Naive thymus-derived CD8-positive, alpha-beta T cell (primary cell): Measurements from ENCODE around the gene MVB12B. TPM values are rescaled to one million over a fixed set of nuclear protein-coding genes. Genes with fewer than 3 reads are reported as not detected.
A peak's percentile ranks its signal among the peaks of the same experiment; 100 is the strongest.

Experiments used
- ATAC-seq, 2 donors: fragments of 150-1000 bp; cut with Tn5 transposase in 1 of 2; sonication (Bioruptor Pico), chemical (Tn5 transposase) in 1 of 2; 1 replicate in 1 of 2; 2 replicates in 1 of 2; pipeline ENCODE4 v1.10.0; 2021; ENCODE audit warnings: mild to moderate bottlenecking in 2 of 2, moderate library complexity in 2 of 2
- POLR2A ChIA-PET: fragments of 350-600 bp; sonication (Branson Sonifier 250); formaldehyde crosslinking; loops from one replicate; lab custom pipeline; 2021; ENCODE audit warnings: antibody characterized with exemption; lab: Charles Lee
- DNase-seq, 10 donors: peaks; one replicate each; pipeline versions ENCODE4 v3.0.0 to v3.0.0-alpha.2; 2020 to 2022
- H3K27ac Mint-ChIP-seq, 10 donors: one replicate each; pipeline ENCODE4 v1.8.0; 2020 to 2022; ENCODE audit warnings: mild to moderate bottlenecking in 10 of 10, mixed read lengths in 10 of 10, moderate library complexity in 4 of 10, inconsistent platforms in 1 of 10
- H3K27me3 Mint-ChIP-seq, 5 donors: one replicate each; pipeline ENCODE4 v1.8.0; 2021 to 2022; ENCODE audit warnings: mixed read lengths in 5 of 5
- H3K36me3 Mint-ChIP-seq, 3 donors: one replicate each; pipeline ENCODE4 v1.8.0; 2020 to 2022; ENCODE audit warnings: mixed read lengths in 3 of 3, mild to moderate bottlenecking in 2 of 3, inconsistent platforms in 1 of 3
- H3K4me1 Mint-ChIP-seq, 4 donors: one replicate each; pipeline ENCODE4 v1.8.0; 2021 to 2022; ENCODE audit warnings: mixed read lengths in 4 of 4
- H3K4me3 Mint-ChIP-seq, 10 donors: one replicate each; pipeline ENCODE4 v1.8.0; 2020 to 2022; ENCODE audit warnings: mild to moderate bottlenecking in 10 of 10, mixed read lengths in 10 of 10, moderate library complexity in 6 of 10, inconsistent platforms in 1 of 10
- H3K9me3 Mint-ChIP-seq, 9 donors: one replicate each; pipeline ENCODE4 v1.8.0; 2020 to 2022; ENCODE audit warnings: mixed read lengths in 9 of 9, mild to moderate bottlenecking in 3 of 9, inconsistent platforms in 1 of 9, moderate library complexity in 1 of 9
- polyA plus RNA-seq, 3 donors: library from polyadenylated mRNA; unstranded; fragments of 300-500 nt; fragmentation: Illumina TruSeq; gene quantifications; one replicate each; pipeline ENCODE4 v1.2.3, GENCODE V29; 2021
- total RNA-seq, 8 experiments: library from RNA in 2 of 8; stranded (reverse) in 2 of 8; gene quantifications; one replicate each; pipeline ENCODE4 v1.2.3 and lab custom pipeline; 2021 to 2026

The MVB12B gene
- total and polyA plus RNA-seq, 5 experiments from 2014 or later: 7.2 to 28.6 (median 12.5) TPM

DNA sequence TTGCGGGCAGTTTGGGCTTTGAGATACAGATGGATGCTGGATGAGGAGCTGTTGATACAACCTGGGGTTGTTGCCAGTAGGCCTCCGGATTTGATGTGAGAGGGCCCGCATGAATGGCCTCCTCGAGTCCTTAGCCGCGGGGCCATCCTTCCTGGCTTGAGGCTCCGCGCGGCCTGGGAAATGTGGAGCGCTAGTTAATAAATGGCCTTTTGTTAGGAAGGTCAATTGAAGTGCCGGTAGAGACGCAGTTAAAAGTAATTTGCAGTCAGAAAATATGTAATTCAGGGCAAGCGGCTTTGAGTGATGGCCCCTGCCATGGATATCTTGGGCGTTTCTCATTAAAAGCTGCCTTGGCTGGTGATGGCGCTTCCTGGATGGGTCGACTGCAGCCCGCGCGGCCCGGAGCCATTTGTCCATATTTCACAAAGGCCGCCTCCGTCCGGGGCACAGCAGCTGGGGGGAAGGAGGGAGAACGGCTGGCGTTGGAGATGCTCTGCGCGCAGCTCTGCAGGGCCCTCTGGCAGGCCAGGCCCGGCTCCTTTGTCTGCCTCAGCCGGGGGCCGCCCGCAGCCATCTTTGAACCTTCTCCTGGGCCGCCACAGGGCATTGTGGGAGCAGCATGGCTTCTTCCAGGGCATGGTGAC is 11.2 kb downstream of the MVB12B start:
- H3K9me3 Mint-ChIP-seq: no peaks in the 10 kb centered on the region
- H3K4me1 Mint-ChIP-seq: peaks cover 15 to 51% (median 30%) of the 10 kb centered on the region in 4 donors
- H3K27me3 Mint-ChIP-seq: no peaks in the 10 kb centered on the region
- no peak for DNase-seq
- POLR2A ChIA-PET: no interaction called here
- no peak for ATAC-seq
- H3K4me3 Mint-ChIP-seq: peak overlapping the region in 1 of 10 donors; percentile 16
- H3K27ac Mint-ChIP-seq: peak overlapping the region in 4 of 10 donors; percentile 48 to 76 (median 60)
- peaks cover 0 to 43% (median 12%) of the 10 kb centered on the region in 3 donors for H3K36me3 Mint-ChIP-seq

DNA sequence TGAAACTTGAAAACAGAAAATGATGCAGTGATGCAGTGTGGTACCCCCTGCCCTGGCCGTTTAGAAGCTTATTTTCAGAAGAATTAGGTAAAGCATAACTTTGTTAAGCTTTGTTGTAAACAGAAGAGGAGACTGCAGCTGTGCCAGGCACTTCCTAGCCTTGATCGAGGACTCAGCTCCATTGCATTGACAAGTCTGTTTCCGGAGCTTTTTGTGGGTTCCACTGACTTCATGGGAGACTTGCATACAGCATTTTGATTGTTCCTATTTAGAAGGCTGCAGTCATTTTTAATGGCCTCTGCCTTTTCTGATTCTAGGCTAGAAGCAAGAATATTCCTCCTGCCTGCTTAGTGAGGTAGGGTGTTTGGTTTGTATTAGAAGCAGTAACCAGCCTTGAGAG is 12.3 kb downstream of the MVB12B start:
- peak in 1 of 2 donors; percentile 42 for ATAC-seq
- peaks cover 12 to 46% (median 27%) of the 10 kb centered on the region in 4 donors for H3K4me1 Mint-ChIP-seq
- H3K27ac Mint-ChIP-seq: peak overlapping the region in 2 of 10 donors; percentile 40 to 55
- POLR2A ChIA-PET: interaction anchor here (1.5 kb wide), 1 partner anchor 12 kb away, joined by 4 read pairs; the partner anchor contains the start of gene MVB12B
- H3K4me3 Mint-ChIP-seq: peak overlapping the region in 1 of 10 donors; percentile 26
- H3K9me3 Mint-ChIP-seq: no peaks in the 10 kb centered on the region
- H3K36me3 Mint-ChIP-seq: peaks cover 0 to 52% (median 14%) of the 10 kb centered on the region in 3 donors
- H3K27me3 Mint-ChIP-seq: no peaks in the 10 kb centered on the region
- DNase-seq: no peak

DNA sequence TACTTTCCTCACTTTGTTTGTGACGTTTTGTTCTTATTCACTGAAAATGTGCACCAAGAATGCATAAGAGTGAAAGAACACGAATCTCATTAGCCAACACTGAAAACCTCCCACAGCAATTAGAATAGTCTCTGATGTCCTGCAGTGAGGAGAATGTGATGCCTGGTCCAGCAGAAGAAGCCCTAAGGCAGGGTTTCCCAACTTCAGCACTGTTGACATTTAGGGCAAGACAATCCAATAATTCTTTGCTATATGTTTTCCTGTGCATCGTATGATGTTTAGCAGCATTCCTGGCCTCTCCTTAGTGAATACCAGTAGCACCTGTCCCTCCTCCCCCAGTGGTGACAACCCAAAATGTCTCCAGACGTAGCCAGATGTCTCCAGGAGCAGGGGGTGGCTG is 14.8 kb downstream of the MVB12B start:
- Mint-ChIP-seq H3K36me3 (peaks cover 5 to 67% (median 30%) of the 10 kb centered on the region in 3 donors), H3K9me3 (no peaks in the 10 kb centered on the region), H3K27ac (no peak overlapping the region), H3K4me1 (peaks cover 11 to 44% (median 29%) of the 10 kb centered on the region in 4 donors), H3K4me3 (no peak overlapping the region), H3K27me3 (no peaks in the 10 kb centered on the region)
- POLR2A ChIA-PET: interaction anchor here (1.4 kb wide), 1 partner anchor 14 kb away, joined by 5 read pairs; no protein-coding TSS in a partner anchor
- ATAC-seq (no peak), DNase-seq (no peak)

DNA sequence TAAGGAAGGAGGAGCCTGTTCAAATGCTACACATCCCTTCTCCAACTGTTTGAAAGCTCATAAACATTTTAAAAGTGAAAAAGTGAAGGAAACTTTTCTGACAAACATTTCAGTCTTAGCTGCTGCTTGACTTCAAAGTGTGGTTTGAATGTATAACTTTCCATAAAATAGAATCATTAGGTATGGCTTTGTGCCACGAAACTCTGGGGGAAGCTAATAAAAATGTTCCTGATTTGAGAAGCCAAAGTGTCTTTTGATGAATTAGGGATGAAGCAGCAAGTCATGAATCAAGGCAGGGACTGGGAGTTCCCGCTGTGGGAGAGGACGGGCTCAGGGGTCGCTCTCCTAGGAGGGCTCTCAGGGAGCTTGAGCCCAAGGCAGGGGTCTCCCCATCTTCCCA is 15.3 kb downstream of the MVB12B start:
- no peak for ATAC-seq
- H3K4me1 Mint-ChIP-seq: peaks cover 14 to 45% (median 33%) of the 10 kb centered on the region in 4 donors
- POLR2A ChIA-PET: interaction anchor here (0.5 to 1.4 kb wide), 2 partner anchors 14 to 16 kb away, joined by 4 to 5 read pairs; no protein-coding TSS in a partner anchor
- peaks cover 5 to 68% (median 31%) of the 10 kb centered on the region in 3 donors for H3K36me3 Mint-ChIP-seq
- no peaks in the 10 kb centered on the region for H3K27me3 Mint-ChIP-seq
- H3K4me3 Mint-ChIP-seq: no peak overlapping the region
- peak overlapping the region in 2 of 10 donors; percentile 7 to 22 for H3K27ac Mint-ChIP-seq
- DNase-seq: no peak
- no peaks in the 10 kb centered on the region for H3K9me3 Mint-ChIP-seq

DNA sequence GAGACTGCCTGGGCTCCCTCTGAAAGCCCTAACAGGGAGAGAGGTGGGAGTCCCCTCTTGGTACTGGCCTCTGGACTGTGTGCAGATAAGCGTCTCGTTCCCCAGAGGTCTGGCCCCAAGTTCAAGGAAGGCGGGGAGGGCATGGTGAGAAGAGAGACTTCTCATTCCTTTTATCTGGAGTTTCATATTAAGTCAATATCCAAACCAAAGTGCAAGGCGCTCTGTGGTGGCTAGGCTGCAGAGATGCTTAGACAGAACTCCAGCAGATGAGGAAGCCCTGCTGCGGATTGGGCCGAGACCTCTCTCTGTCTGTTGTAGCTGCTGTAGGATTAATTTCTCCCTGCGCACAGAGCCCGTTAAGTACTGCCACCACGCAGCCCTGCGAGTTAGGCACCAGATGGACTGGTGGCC is 16.0 kb downstream of the MVB12B start:
- Mint-ChIP-seq H3K4me1 (peaks cover 21 to 38% (median 31%) of the 10 kb centered on the region in 4 donors), H3K27ac (peak overlapping the region in 1 of 10 donors; percentile 7), H3K36me3 (peaks cover 5 to 68% (median 31%) of the 10 kb centered on the region in 3 donors), H3K4me3 (no peak overlapping the region), H3K27me3 (no peaks in the 10 kb centered on the region), H3K9me3 (no peaks in the 10 kb centered on the region)
- POLR2A ChIA-PET: interaction anchor here (1.4 kb wide), 1 partner anchor 15 kb away, joined by 5 read pairs; no protein-coding TSS in a partner anchor
- DNase-seq: no peak
- ATAC-seq: no peak

DNA sequence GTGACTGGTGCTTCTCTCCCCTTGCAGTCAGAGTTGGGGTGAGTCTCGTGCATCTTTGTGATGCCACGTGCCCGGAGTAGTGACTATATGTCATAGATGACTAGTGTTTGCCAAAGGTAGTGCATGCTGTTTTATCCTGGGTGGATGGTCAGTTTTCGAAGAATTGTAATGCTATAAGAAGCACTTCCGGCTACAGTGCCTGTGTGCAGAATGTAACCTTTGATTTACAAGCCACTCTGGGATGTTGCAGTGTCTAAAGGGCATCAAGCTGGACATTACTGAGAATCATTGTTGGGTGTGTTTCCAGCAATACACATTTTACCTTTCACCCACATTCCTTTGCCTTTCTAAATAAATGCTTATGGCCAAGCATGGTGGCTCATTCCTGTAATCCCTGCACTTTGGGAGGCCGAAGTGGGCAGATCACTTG is 16.7 kb downstream of the MVB12B start:
- Mint-ChIP-seq H3K36me3 (peaks cover 5 to 68% (median 31%) of the 10 kb centered on the region in 3 donors), H3K9me3 (no peaks in the 10 kb centered on the region), H3K4me1 (peaks cover 27 to 36% (median 31%) of the 10 kb centered on the region in 4 donors), H3K4me3 (no peak overlapping the region), H3K27me3 (no peaks in the 10 kb centered on the region), H3K27ac (no peak overlapping the region)
- no peak for DNase-seq
- POLR2A ChIA-PET: no interaction called here
- ATAC-seq: no peak

DNA sequence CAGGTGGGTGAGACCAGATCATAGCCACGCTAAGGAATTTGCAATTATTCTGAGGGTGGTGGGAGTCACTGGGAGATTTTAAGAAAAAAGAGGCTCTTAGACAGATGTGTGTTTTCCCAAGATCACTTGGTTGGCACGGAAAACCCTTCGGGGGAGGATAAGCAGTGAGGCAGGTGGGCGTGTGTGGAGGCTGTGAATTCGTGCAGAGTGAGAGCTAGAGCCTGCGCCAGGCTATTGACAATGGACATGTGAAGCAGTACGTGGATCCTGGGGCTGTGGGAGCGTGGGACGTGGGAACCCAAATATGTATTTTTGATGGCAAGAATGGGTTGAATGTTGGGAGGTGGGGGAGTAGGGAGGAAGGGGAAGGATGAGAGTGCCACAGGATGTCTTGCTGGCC is 19.4 kb downstream of the MVB12B start:
- Mint-ChIP-seq H3K27ac (peak overlapping the region in 3 of 10 donors; percentile 16 to 86 (median 64)), H3K36me3 (peaks cover 17 to 71% (median 47%) of the 10 kb centered on the region in 3 donors), H3K4me1 (peaks cover 26 to 30% (median 27%) of the 10 kb centered on the region in 4 donors), H3K27me3 (no peaks in the 10 kb centered on the region), H3K9me3 (peaks cover 0 to 12% (median 3%) of the 10 kb centered on the region in 9 donors), H3K4me3 (no peak overlapping the region)
- POLR2A ChIA-PET: no interaction called here
- ATAC-seq (no peak), DNase-seq (no peak)

DNA sequence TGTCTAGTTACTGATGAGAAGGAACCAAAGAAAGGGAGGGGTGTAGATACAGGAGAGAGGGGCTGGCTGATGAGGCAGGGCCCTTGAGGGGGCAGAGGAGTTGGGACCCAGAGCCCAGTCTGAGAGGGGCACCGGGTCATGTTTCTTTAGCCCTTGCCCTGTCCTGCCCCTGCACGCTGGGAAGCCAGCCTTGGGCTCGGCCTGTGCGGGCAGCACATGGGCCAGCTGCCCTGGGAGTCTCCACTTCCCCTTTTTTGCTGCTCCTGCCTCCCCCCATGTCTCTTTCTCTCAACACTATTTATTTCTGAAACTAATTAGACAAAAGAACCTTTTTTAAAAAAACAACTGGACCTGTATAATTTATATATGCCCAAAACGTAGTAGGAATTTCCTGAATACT is 20.5 kb downstream of the MVB12B start:
- H3K27me3 Mint-ChIP-seq: no peaks in the 10 kb centered on the region
- no peak for ATAC-seq
- no peak overlapping the region for H3K4me3 Mint-ChIP-seq
- POLR2A ChIA-PET: no interaction called here
- DNase-seq: no peak
- peaks cover 28 to 31% (median 29%) of the 10 kb centered on the region in 4 donors for H3K4me1 Mint-ChIP-seq
- peaks cover 21 to 63% (median 43%) of the 10 kb centered on the region in 3 donors for H3K36me3 Mint-ChIP-seq
- H3K9me3 Mint-ChIP-seq: peaks cover 0 to 15% (median 6%) of the 10 kb centered on the region in 9 donors
- H3K27ac Mint-ChIP-seq: peak overlapping the region in 3 of 10 donors; percentile 31 to 77 (median 64)

DNA sequence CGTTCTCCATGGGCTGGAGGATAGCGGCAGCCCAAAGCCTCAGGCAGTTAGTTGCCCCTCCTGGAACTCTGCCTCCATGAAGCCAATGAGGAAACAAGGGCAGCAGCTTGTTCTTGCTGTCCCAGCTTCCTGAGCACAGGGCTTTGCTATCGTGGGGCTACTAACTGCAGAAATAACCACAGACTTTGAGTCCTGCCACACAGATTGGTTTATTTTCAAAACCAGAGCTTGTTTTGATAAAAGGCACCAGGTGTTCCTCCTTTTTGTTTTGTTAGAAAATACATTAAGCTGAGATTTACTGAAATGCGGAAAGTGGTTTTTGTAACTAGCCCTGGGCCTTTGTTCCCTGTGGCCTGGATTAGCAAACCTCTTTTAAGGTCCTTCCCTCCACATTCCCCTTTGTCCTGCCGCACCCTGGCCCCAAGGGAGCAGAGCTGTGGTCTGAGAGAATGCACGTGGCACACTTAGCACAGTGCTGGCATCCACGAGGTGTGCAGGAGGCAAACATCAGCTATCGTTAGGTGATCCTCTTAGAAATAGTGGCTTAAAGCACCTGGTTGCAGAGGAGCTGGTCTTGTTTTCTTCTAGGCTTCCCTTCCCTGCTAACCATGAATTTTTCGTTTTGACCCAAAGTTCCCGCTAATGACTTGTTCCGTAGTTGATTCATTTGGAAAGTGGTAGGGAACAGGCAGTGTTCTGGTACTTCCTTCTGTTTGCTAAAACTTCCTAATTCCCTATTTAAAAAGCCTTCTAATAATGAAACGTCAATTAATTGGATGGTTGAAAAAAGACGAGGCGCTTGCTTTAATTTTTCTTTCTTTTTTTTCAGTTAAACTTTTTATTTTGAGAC is 21.5 kb downstream of the MVB12B start:
- H3K27me3 Mint-ChIP-seq: no peaks in the 10 kb centered on the region
- POLR2A ChIA-PET: no interaction called here

DNA sequence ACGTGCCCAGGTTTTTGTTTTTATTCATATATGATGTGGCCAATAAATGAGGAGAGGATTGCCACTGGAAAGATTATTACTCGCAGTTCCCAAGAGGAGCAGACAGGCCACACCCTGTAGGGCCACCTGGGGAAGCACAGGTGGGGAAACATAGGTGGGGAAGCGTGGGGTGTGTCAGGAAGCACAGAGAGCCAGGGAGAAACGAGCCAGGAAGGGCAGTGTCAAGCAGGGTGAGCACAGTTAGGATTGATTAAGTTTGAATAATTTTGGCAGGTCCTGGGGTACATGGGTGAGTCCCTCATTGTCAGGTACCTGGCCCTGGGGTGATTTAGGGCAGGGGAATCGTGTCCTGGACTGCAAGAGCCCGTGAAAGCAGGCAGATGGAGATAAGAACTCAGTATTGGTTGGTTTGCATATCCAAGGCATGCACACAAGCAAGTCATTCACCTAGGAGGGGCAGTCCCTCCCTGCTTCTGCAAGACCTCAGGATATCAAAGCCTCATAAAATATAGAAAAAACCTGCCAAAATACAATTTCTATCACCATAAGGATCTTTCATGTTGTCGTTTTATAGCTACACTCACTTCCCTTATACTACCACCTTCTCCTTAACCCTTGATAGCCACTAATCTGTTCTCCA is 22.4 kb downstream of the MVB12B start:
- POLR2A ChIA-PET: no interaction called here
- H3K27me3 Mint-ChIP-seq: no peaks in the 10 kb centered on the region
- H3K4me1 Mint-ChIP-seq: peaks cover 34 to 50% (median 40%) of the 10 kb centered on the region in 4 donors
- DNase-seq (no peak), ATAC-seq (no peak)
- peak overlapping the region in 3 of 10 donors; percentile 9 to 58 (median 47) for H3K27ac Mint-ChIP-seq
- peaks cover 21 to 48% (median 40%) of the 10 kb centered on the region in 3 donors for H3K36me3 Mint-ChIP-seq
- H3K4me3 Mint-ChIP-seq: no peak overlapping the region
- peaks cover 0 to 15% (median 6%) of the 10 kb centered on the region in 9 donors for H3K9me3 Mint-ChIP-seq

More for the DNA sequence above, 21.5 kb downstream of the MVB12B start:
- ATAC-seq: no peak
- peak overlapping the region in 5 of 10 donors; percentile 9 to 82 (median 47) for H3K27ac Mint-ChIP-seq
- H3K4me3 Mint-ChIP-seq: peak overlapping the region in 1 of 10 donors; percentile 20
- peaks cover 33 to 41% (median 36%) of the 10 kb centered on the region in 4 donors for H3K4me1 Mint-ChIP-seq
- peaks cover 0 to 15% (median 6%) of the 10 kb centered on the region in 9 donors for H3K9me3 Mint-ChIP-seq
- DNase-seq: no peak
- H3K36me3 Mint-ChIP-seq: peaks cover 21 to 56% (median 41%) of the 10 kb centered on the region in 3 donors

DNA sequence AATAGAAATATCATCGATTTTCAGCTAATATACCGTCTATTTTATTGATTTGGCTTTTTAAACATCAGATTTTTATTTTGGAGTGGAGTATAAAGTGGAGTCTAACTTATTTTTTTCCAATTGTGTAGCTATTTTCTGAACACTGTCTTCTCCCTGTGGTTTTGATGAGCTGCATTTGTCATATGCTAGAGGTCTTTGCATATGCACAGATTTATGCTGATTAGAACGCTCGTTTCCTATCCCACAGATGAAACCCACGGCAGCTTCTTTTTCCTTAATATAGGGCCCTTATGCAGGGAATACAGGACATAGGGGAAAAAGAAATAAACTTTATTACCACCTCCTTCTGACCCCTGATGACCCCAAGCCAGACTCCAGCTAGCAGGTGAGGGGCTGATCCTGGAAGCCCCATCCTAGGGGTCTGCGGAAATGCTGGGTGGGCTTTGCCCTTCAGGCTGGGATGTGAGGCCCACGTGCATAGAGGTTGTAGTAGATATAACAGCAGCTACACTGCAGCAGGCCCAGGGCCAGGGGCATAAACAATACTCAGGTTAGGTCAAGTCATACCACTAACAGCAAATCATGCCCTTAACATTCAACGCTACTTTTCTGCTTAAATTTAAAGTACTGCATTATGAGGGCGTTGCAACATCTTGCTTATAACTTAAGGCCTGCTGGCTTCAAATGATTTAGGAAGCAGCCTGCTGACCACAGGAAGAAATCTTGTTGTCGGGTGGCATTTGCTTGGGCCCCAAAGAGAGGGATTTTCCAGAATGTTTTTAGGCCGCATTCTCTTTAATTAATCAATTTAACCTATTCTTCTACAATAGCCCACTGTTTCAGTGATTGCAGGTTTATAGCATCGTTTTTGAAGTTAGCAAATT is 28.5 kb downstream of the MVB12B start:
- Mint-ChIP-seq H3K27ac (peak overlapping the region in 2 of 10 donors; percentile 6 to 8), H3K4me3 (no peak overlapping the region), H3K27me3 (no peaks in the 10 kb centered on the region), H3K9me3 (peaks cover 3 to 18% (median 12%) of the 10 kb centered on the region in 9 donors), H3K36me3 (peaks cover 18 to 31% (median 21%) of the 10 kb centered on the region in 3 donors), H3K4me1 (peaks cover 18 to 47% (median 26%) of the 10 kb centered on the region in 4 donors)
- ATAC-seq: no peak
- DNase-seq: no peak
- POLR2A ChIA-PET: interaction anchor here (0.8 kb wide), 1 partner anchor 42 kb away, joined by 4 read pairs; no protein-coding TSS in a partner anchor
